GM12874 (cell line): ENCODE measurements around the gene GLT1D1.

ENCODE experiments used
- CTCF ChIP-seq: IDR thresholded peaks from 2 replicates; pipeline ENCODE4 v1.5.1; 2011; ENCODE audit warnings: low read depth, mild to moderate bottlenecking, control low read depth, low read length, moderate library complexity; ENCODE audit not compliant: insufficient read depth

GLT1D1 gene

GRCh38 chr12:128977441-128977840, 124.2 kb downstream of the GLT1D1 start:
- no peak for TF ChIP-seq CTCF

GRCh38 chr12:128978067-128978466, 124.8 kb downstream of the GLT1D1 start:
- no peak for TF ChIP-seq CTCF

- no peak for TF ChIP-seq CTCF
These were observed 127.3 kb downstream of the GLT1D1 start for GRCh38 chr12:128980623-128981022.

- TF ChIP-seq CTCF, result no peak
These were observed 128.8 kb downstream of the GLT1D1 start for GRCh38 chr12:128981971-128982533.

- no peak for TF ChIP-seq CTCF
These were observed 129.7 kb downstream of the GLT1D1 start for GRCh38 chr12:128982933-128983332.

GRCh38 chr12:128983371-128983770, 130.1 kb downstream of the GLT1D1 start:
- TF ChIP-seq CTCF, result no peak

- TF ChIP-seq CTCF, result no peak
These were observed 133.7 kb downstream of the GLT1D1 start for GRCh38 chr12:128986957-128987356.
